Kidney (tissue), 14 donors: ENCODE results near the gene MEP1A. TPM values are rescaled to one million over a fixed set of nuclear protein-coding genes. Genes with fewer than 3 reads are reported as not detected.
A peak's percentile ranks its signal among the peaks of the same experiment; 100 is the strongest.

Experiments used
- DNase-seq, 5 donors: peaks; one replicate each; pipeline ENCODE4 v3.0.0-alpha.2; 2013 to 2020
- FAIRE-seq: peaks from 2 replicates; lab custom pipeline; 2012; peaks lifted over from hg19 to GRCh38; lab: Jason Lieb, UNC
- H3K27ac ChIP-seq, 2 donors: one replicate each; pipeline ENCODE4 v1.7.0; 2013; ENCODE audit warnings: low read depth in 2 of 2, low read length in 2 of 2, inconsistent platforms in 1 of 2
- H3K27me3 ChIP-seq: one replicate; pipeline ENCODE4 v1.7.1; 2013; ENCODE audit warnings: low read length, inconsistent platforms; ENCODE audit not compliant: control insufficient read depth, insufficient read depth
- H3K36me3 ChIP-seq, 3 donors: one replicate each; pipeline versions ENCODE4 v1.7.0 to v1.7.1; 2013; ENCODE audit warnings: low read length in 3 of 3, control low read depth in 1 of 3, inconsistent platforms in 1 of 3; ENCODE audit not compliant: insufficient read depth in 3 of 3, control insufficient read depth in 2 of 3
- H3K4me1 ChIP-seq, 3 donors: one replicate each; pipeline versions ENCODE4 v1.7.0 to v1.7.1; 2013; ENCODE audit warnings: low read length in 3 of 3, inconsistent platforms in 1 of 3, low read depth in 1 of 3; ENCODE audit not compliant: control insufficient read depth in 2 of 3, insufficient read depth in 2 of 3
- H3K4me3 ChIP-seq, 3 donors: one replicate each; pipeline versions ENCODE4 v1.7.0 to v1.8.1; 2013; ENCODE audit warnings: low read length in 3 of 3, control low read depth in 1 of 3, inconsistent platforms in 1 of 3
- H3K9ac ChIP-seq, 3 donors: one replicate each; pipeline versions ENCODE4 v1.7.0 to v1.7.1; 2013; ENCODE audit warnings: low read length in 3 of 3, control low read depth in 1 of 3, inconsistent platforms in 1 of 3
- H3K9me3 ChIP-seq, 3 donors: one replicate each; pipeline versions ENCODE4 v1.7.0 to v1.7.1; 2013; ENCODE audit warnings: low read length in 3 of 3, control low read depth in 1 of 3, inconsistent platforms in 1 of 3; ENCODE audit not compliant: control insufficient read depth in 2 of 3, insufficient read depth in 1 of 3
- CTCF ChIP-seq: IDR thresholded peaks from 3 replicates; pipeline ENCODE4 v1.5.1; 2012; ENCODE audit warnings: mild to moderate bottlenecking, moderate library complexity, borderline replicate concordance; ENCODE audit not compliant: insufficient read depth; ENCODE audit errors: extremely low read depth
- intact Hi-C: fragments of 100-400 bp; cut with DNase I; formaldehyde crosslinking; loops from one replicate; pipeline ENCODE4 v1.11.1; 2022
- polyA plus RNA-seq: library from polyadenylated mRNA; stranded (reverse); fragments of 350-450 nt; fragmentation: Illumina TruSeq; extraction: RNeasy Lipid Tissue Mini Kit (QIAGEN cat#74804); gene quantifications from one replicate; pipeline ENCODE4 v1.2.3, GENCODE V29; 2014; ENCODE audit warnings: low read depth, low replicate concordance; ENCODE audit not compliant: insufficient read depth
- total RNA-seq: library from RNA; stranded (reverse); fragmentation: NEBNext Ultra II Directional; extraction: Animal tissue kit (Norgen Biotek cat#: 25700); gene quantifications from one replicate; pipeline ENCODE4 v1.2.1, GENCODE V29; 2021
- donor health status: control.
- donor health status: control.
- donor health status: control.
- donor health status: control.
- donor health status: control.
- donor health status: DM: yes; HTN: yes; CAD: no.
- donor health status: Normal renal cell carcinoma (clear cell type).

Gene MEP1A
- total and polyA plus RNA-seq, 2 donors from 2014 or later = 0.09 to 0.13 TPM

DNA sequence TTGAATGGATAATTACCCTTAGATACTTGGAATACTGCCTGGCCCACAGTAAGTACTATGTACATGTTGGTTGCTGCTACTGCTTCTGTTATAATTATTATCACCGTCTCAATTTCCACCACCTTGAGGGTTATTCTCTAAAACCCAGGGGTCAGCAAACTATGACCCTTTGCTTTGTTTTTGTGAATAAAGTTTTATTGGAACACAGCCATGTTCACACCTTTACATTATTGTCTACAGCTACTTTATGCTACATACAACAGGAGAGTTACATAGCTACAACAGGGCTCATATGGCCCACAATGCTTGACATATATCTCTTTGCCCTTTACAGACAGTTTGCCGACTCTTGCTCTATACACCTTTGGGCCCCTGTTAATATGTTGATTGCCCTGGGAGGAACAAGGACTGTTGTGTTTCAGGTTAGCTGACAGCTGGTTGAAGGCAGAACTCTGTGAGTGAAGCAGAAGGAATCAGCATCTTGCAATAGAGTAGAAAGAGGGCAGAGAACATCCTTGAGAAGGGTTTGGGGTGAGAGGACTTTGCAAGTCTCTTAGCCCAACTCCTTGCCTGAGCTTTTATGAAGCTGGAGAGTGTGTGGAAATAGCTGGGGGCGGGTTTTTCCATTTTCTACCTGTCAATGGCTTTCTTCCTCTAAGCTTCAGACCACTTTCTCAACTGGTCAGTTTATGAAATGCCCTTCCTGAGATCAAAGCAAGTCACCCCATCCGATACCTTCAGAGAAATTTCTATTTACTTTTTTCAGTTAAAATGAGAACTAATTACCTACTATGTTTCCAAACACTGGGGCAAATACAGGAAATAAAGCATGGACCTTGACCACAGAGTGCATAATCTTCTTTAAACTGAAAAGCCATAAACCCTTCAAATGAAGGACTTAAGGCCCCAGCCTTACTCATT, 3.5 kb upstream of the MEP1A start:
- Histone ChIP-seq H3K27ac (no peak overlapping the region), H3K9me3 (no peaks in the 10 kb centered on the region), H3K9ac (no peak overlapping the region), H3K27me3 (no peaks in the 10 kb centered on the region), H3K4me3 (no peak overlapping the region), H3K4me1 (no peaks in the 10 kb centered on the region), H3K36me3 (no peaks in the 10 kb centered on the region)
- intact Hi-C loops = no loop called here
- FAIRE-seq (no peak), DNase-seq (no peak)
- no peak for TF ChIP-seq CTCF

DNA sequence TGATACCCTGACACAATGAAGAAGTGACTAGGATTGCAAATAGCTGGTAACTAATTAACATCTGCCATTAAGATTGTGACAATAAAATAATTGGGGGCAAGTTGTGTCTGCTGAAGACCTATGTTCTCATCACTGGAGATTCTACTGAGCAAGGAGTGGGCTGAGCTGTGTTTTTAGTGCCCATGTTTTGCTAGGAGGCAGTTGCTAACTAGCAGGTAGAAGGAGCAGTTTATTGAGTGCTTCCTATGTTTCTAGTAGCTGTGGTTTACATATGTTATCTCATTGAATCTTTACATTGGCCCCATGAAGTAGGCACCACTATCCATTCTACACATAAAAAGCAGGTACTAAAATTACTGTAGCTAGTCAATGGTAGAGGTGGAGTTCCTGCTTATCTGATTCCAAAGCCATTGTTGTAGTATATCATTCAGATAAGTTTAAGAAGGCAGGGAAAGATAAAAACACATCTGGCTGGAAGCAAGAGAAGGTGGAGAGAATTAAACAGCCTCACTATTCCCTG, 2.8 kb upstream of the MEP1A start:
- H3K4me1 ChIP-seq = no peaks in the 10 kb centered on the region
- H3K27me3 ChIP-seq = no peaks in the 10 kb centered on the region
- no peak overlapping the region for H3K4me3 ChIP-seq
- DNase-seq = no peak
- no peak overlapping the region for H3K9ac ChIP-seq
- FAIRE-seq = no peak
- intact Hi-C loops = no loop called here
- no peak overlapping the region for H3K27ac ChIP-seq
- H3K36me3 ChIP-seq = no peaks in the 10 kb centered on the region
- no peak for TF ChIP-seq CTCF
- H3K9me3 ChIP-seq = no peaks in the 10 kb centered on the region

DNA sequence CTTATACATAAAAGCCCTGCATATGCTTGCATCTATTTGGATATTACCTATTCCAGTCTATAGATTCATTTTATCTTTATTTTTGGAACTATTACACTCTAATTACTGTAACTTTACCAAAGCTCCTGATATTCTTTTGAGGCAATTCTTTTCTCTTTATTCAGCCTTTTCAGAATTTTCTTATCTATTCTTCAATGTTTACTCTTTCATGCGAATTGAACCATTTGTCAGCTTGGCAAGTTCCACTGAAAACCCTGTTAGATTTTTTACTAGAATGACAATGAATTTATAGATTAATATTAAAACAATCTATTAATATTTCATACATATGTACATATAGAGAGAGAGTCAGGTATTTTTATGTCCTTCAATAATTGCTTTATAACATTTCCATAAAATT, 554 bp upstream of the MEP1A start:
- no peak overlapping the region for H3K9ac ChIP-seq
- H3K4me3 ChIP-seq = no peak overlapping the region
- no peaks in the 10 kb centered on the region for H3K4me1 ChIP-seq
- H3K27ac ChIP-seq = no peak overlapping the region
- DNase-seq (no peak), FAIRE-seq (peak; percentile 54)
- no peak for TF ChIP-seq CTCF
- no peaks in the 10 kb centered on the region for H3K36me3 ChIP-seq
- intact Hi-C loops = no loop called here
- H3K9me3 ChIP-seq = no peaks in the 10 kb centered on the region
- no peaks in the 10 kb centered on the region for H3K27me3 ChIP-seq
